NCI-H460 (cell line): Measurements from ENCODE around the gene SPON1. TPM values are rescaled to one million over a fixed set of nuclear protein-coding genes. Genes with fewer than 3 reads are reported as not detected.
"Not testable (repeated sequence)": the region's sequence is repeated elsewhere in the genome, so short reads cannot be mapped to it uniquely, and the experiment has no call there.

Experiments
- DNase-seq: peaks from one replicate; pipeline ENCODE4 v3.0.0-alpha.2; 2016; ENCODE audit warnings: low read depth; ENCODE audit errors: extremely low read depth
- total RNA-seq: library from RNA; depleted of rRNA; stranded (reverse); fragments of >200 nt; shearing (Covaris generic); gene quantifications from 2 replicates; pipeline ENCODE4 v1.2.3, GENCODE V29; 2014

Gene SPON1
- total RNA-seq, 1 experiment from 2014 or later: 0.25 TPM

- no peak for DNase-seq
Measured at GRCh38 chr11:14261066-14261465, 298.5 kb downstream of the SPON1 start.

- no peak for DNase-seq
Measured at GRCh38 chr11:14262271-14262846, 299.8 kb downstream of the SPON1 start.

GRCh38 chr11:14264966-14265365 is 302.4 kb downstream of the SPON1 start:
- DNase-seq: no peak

- DNase-seq: no peak
Measured at GRCh38 chr11:14266622-14267021, 304.1 kb downstream of the SPON1 start.

- no peak for DNase-seq
Measured at GRCh38 chr11:14267861-14268635, 305.5 kb downstream of the SPON1 start.

GRCh38 chr11:14269692-14270573 is 307.4 kb downstream of the SPON1 start:
- no peak for DNase-seq

GRCh38 chr11:14270690-14271542 is 308.4 kb downstream of the SPON1 start:
- no peak for DNase-seq

GRCh38 chr11:14273895-14274294 is 311.4 kb downstream of the SPON1 start:
- DNase-seq: no peak

GRCh38 chr11:14275076-14275475 is 312.6 kb downstream of the SPON1 start:
- no peak for DNase-seq

- not testable (repeated sequence) for DNase-seq
Measured at GRCh38 chr11:14278869-14279268, 316.3 kb downstream of the SPON1 start.

- no peak for DNase-seq
Measured at GRCh38 chr11:14288189-14288935, 325.8 kb downstream of the SPON1 start.

GRCh38 chr11:14290422-14290821 is 327.9 kb downstream of the SPON1 start:
- no peak for DNase-seq

- DNase-seq: no peak
Measured at GRCh38 chr11:14299921-14300320, 337.4 kb downstream of the SPON1 start.

GRCh38 chr11:14300661-14301304 is 338.3 kb downstream of the SPON1 start:
- peak; percentile 52 for DNase-seq

GRCh38 chr11:14304601-14305000 is 342.1 kb downstream of the SPON1 start:
- no peak for DNase-seq

GRCh38 chr11:14305649-14306048 is 343.1 kb downstream of the SPON1 start:
- no peak for DNase-seq

GRCh38 chr11:14306481-14306880 is 344.0 kb downstream of the SPON1 start:
- no peak for DNase-seq

- DNase-seq: peak; percentile 31
Measured at GRCh38 chr11:14308114-14308896, 345.8 kb downstream of the SPON1 start.
